HG03432 (cell line): ENCODE data around the gene DIAPH2.

Experiments used
- ATAC-seq: cut with Tn5 transposase; IDR thresholded peaks from one replicate; pipeline ENCODE4 v1.9.1; 2021; ENCODE audit warnings: mild to moderate bottlenecking, moderate library complexity; ENCODE audit not compliant: unreplicated experiment

Gene DIAPH2

GRCh38 chrX:97155816-97156215 lies 471.2 kb downstream of the DIAPH2 start:
- ATAC-seq = no peak

- no peak for ATAC-seq
These were observed 473.6 kb downstream of the DIAPH2 start for GRCh38 chrX:97158269-97158668.

- ATAC-seq = no peak
These were observed 475.5 kb downstream of the DIAPH2 start for GRCh38 chrX:97159916-97160800.

- ATAC-seq = peak; percentile 50
These were observed 482.7 kb downstream of the DIAPH2 start for GRCh38 chrX:97167333-97167732.

GRCh38 chrX:97168646-97169045 lies 484.0 kb downstream of the DIAPH2 start:
- ATAC-seq = peak; percentile 71

- ATAC-seq = no peak
These were observed 490.5 kb downstream of the DIAPH2 start for GRCh38 chrX:97175147-97175546.

- ATAC-seq = no peak
These were observed 505.0 kb downstream of the DIAPH2 start for GRCh38 chrX:97189668-97190067.

GRCh38 chrX:97199501-97199900 lies 514.9 kb downstream of the DIAPH2 start:
- ATAC-seq = no peak

GRCh38 chrX:97200454-97200853 lies 515.8 kb downstream of the DIAPH2 start:
- ATAC-seq = no peak

- ATAC-seq = no peak
These were observed 525.9 kb downstream of the DIAPH2 start for GRCh38 chrX:97210501-97210900.

GRCh38 chrX:97211070-97211469 lies 526.4 kb downstream of the DIAPH2 start:
- ATAC-seq = no peak

- ATAC-seq = no peak
These were observed 530.5 kb downstream of the DIAPH2 start for GRCh38 chrX:97215186-97215585.

- no peak for ATAC-seq
These were observed 539.5 kb downstream of the DIAPH2 start for GRCh38 chrX:97224148-97224547.

GRCh38 chrX:97229318-97229717 lies 544.7 kb downstream of the DIAPH2 start:
- ATAC-seq = no peak

- no peak for ATAC-seq
These were observed 546.3 kb downstream of the DIAPH2 start for GRCh38 chrX:97230948-97231347.

GRCh38 chrX:97234471-97235081 lies 549.9 kb downstream of the DIAPH2 start:
- peak; percentile 100 for ATAC-seq

- ATAC-seq = no peak
These were observed 554.0 kb downstream of the DIAPH2 start for GRCh38 chrX:97238632-97239031.

- ATAC-seq = no peak
These were observed 567.5 kb downstream of the DIAPH2 start for GRCh38 chrX:97252111-97252510.

- no peak for ATAC-seq
These were observed 576.0 kb downstream of the DIAPH2 start for GRCh38 chrX:97260679-97261078.

GRCh38 chrX:97266406-97267121 lies 581.9 kb downstream of the DIAPH2 start:
- no peak for ATAC-seq

- ATAC-seq = no peak
These were observed 582.9 kb downstream of the DIAPH2 start for GRCh38 chrX:97267396-97268181.
